H9 (cell line): ENCODE measurements around the gene OR1S2. TPM values are rescaled to one million over a fixed set of nuclear protein-coding genes. Genes with fewer than 3 reads are reported as not detected.

Experiments
- DNase-seq: peaks from one replicate; pipeline ENCODE4 v3.0.0-alpha.2; 2017
- H2AFZ ChIP-seq: one replicate; pipeline ENCODE4 v1.6.1; 2013; ENCODE audit warnings: mild to moderate bottlenecking, low read length, control low read depth, moderate library complexity
- H2AK5ac ChIP-seq: 2 replicates; pipeline ENCODE4 v1.6.1; 2013; ENCODE audit warnings: low read length, control low read depth, mixed read lengths; ENCODE audit not compliant: insufficient read length
- H2BK120ac ChIP-seq: one replicate; pipeline ENCODE4 v1.6.1; 2013; ENCODE audit warnings: low read depth, mild to moderate bottlenecking, low read length, control low read depth, inconsistent platforms; ENCODE audit not compliant: poor library complexity, severe bottlenecking
- H2BK12ac ChIP-seq: 2 replicates; pipeline ENCODE4 v1.6.1; 2013; ENCODE audit warnings: low read length, control low read depth, mixed read lengths, low read depth; ENCODE audit not compliant: insufficient read length
- H2BK15ac ChIP-seq: 2 replicates; pipeline ENCODE4 v1.6.1; 2013; ENCODE audit warnings: low read depth, low read length, control low read depth
- H2BK20ac ChIP-seq: one replicate; pipeline ENCODE4 v1.6.1; 2013; ENCODE audit warnings: low read depth, mild to moderate bottlenecking, low read length, control low read depth, inconsistent platforms; ENCODE audit not compliant: poor library complexity, severe bottlenecking
- H2BK5ac ChIP-seq: 2 replicates; pipeline ENCODE4 v1.6.1; 2013; ENCODE audit warnings: low read length, control low read depth, mixed read lengths; ENCODE audit not compliant: insufficient read length
- H3K14ac ChIP-seq: 2 replicates; pipeline ENCODE4 v1.6.1; 2013; ENCODE audit warnings: low read length, control low read depth; ENCODE audit not compliant: insufficient read depth
- H3K18ac ChIP-seq: 2 replicates; pipeline ENCODE4 v1.6.1; 2013; ENCODE audit warnings: low read depth, mild to moderate bottlenecking, mixed read lengths, low read length, control low read depth; ENCODE audit not compliant: insufficient read length
- H3K23ac ChIP-seq: 2 replicates; pipeline ENCODE4 v1.6.1; 2013; ENCODE audit warnings: low read length, control low read depth, mixed read lengths, low read depth; ENCODE audit not compliant: insufficient read length
- H3K23me2 ChIP-seq: 2 replicates; pipeline ENCODE4 v1.6.1; 2013; ENCODE audit warnings: low read depth, mild to moderate bottlenecking, mixed read lengths, low read length, control low read depth; ENCODE audit not compliant: insufficient read length, poor library complexity, severe bottlenecking
- H3K27ac ChIP-seq: 2 replicates; pipeline ENCODE4 v1.5.1; 2013; ENCODE audit warnings: low read length, control low read depth, mixed read lengths, low read depth; ENCODE audit not compliant: insufficient read length
- H3K27me3 ChIP-seq: 2 replicates; pipeline ENCODE4 v1.6.1; 2013; ENCODE audit warnings: low read length, control low read depth, inconsistent platforms; ENCODE audit not compliant: insufficient read depth
- H3K4ac ChIP-seq: 2 replicates; pipeline ENCODE4 v1.6.1; 2013; ENCODE audit warnings: low read depth, mild to moderate bottlenecking, control low read depth, inconsistent platforms, low read length, moderate library complexity
- H3K4me1 ChIP-seq: 2 replicates; pipeline ENCODE4 v1.6.1; 2013; ENCODE audit warnings: low read length, control low read depth, inconsistent platforms; ENCODE audit not compliant: insufficient read depth
- H3K4me2 ChIP-seq: 2 replicates; pipeline ENCODE4 v1.6.1; 2013; ENCODE audit warnings: low read length, control low read depth, mixed read lengths; ENCODE audit not compliant: insufficient read length, insufficient read depth
- H3K56ac ChIP-seq: 2 replicates; pipeline ENCODE4 v1.6.1; 2013; ENCODE audit warnings: low read depth, mild to moderate bottlenecking, mixed read lengths, low read length, control low read depth; ENCODE audit not compliant: insufficient read length
- H3K79me1 ChIP-seq: 2 replicates; pipeline ENCODE4 v1.6.1; 2013; ENCODE audit warnings: low read depth, mild to moderate bottlenecking, moderate library complexity, low read length, control low read depth, inconsistent platforms; ENCODE audit not compliant: insufficient read depth, poor library complexity, severe bottlenecking
- H3K79me2 ChIP-seq: 2 replicates; pipeline ENCODE4 v1.6.1; 2013; ENCODE audit warnings: low read length, control low read depth, inconsistent platforms; ENCODE audit not compliant: insufficient read depth
- H3K9ac ChIP-seq: 2 replicates; pipeline ENCODE4 v1.6.1; 2013; ENCODE audit warnings: low read length, control low read depth, mixed read lengths; ENCODE audit not compliant: insufficient read length; ENCODE audit errors: extremely low read depth
- H3K9me3 ChIP-seq: one replicate; pipeline ENCODE4 v1.6.1; 2013; ENCODE audit warnings: low read depth, low read length, inconsistent platforms; ENCODE audit not compliant: control insufficient read depth
- H3T11ph ChIP-seq: one replicate; pipeline ENCODE4 v1.6.1; 2013; ENCODE audit warnings: mild to moderate bottlenecking, low read length, control low read depth, inconsistent platforms
- H4K20me1 ChIP-seq: one replicate; pipeline ENCODE4 v1.6.1; 2013; ENCODE audit not compliant: control insufficient read depth, insufficient read length, insufficient read depth
- H4K5ac ChIP-seq: 2 replicates; pipeline ENCODE4 v1.6.1; 2013; ENCODE audit warnings: low read depth, mild to moderate bottlenecking, mixed read lengths, low read length, control low read depth; ENCODE audit not compliant: insufficient read length
- H4K8ac ChIP-seq: replicated peaks from 2 replicates; pipeline ENCODE4 v1.6.1; 2013; ENCODE audit warnings: low read length, control low read depth, mixed read lengths, low read depth; ENCODE audit not compliant: insufficient read length
- H4K91ac ChIP-seq: 2 replicates; pipeline ENCODE4 v1.6.1; 2013; ENCODE audit warnings: low read depth, mild to moderate bottlenecking, moderate library complexity, mixed read lengths, low read length, control low read depth; ENCODE audit not compliant: insufficient read length
- H3K27ac Mint-ChIP-seq, 3 experiments: 2 replicates in 2 of 3; 3 replicates in 1 of 3; pipeline ENCODE4 v1.8.0; 2020 to 2021; ENCODE audit warnings: mixed read lengths in 3 of 3, mild to moderate bottlenecking in 1 of 3, moderate library complexity in 1 of 3
- H3K27me3 Mint-ChIP-seq: 2 replicates; pipeline ENCODE4 v1.8.0; 2021; ENCODE audit warnings: low read depth, mild to moderate bottlenecking, moderate library complexity, mixed read lengths
- H3K36me3 Mint-ChIP-seq, 3 experiments: 2 replicates in 2 of 3; 3 replicates in 1 of 3; pipeline ENCODE4 v1.8.0; 2020 to 2021; ENCODE audit warnings: low read depth in 3 of 3, mixed read lengths in 3 of 3; ENCODE audit not compliant: insufficient read depth in 1 of 3
- H3K4me1 Mint-ChIP-seq, 2 experiments: 2 replicates each; pipeline ENCODE4 v1.8.0; 2020; ENCODE audit warnings: mixed read lengths in 2 of 2
- H3K4me3 Mint-ChIP-seq, 2 experiments: 2 replicates in 1 of 2; 3 replicates in 1 of 2; pipeline ENCODE4 v1.8.0; 2020 to 2021; ENCODE audit warnings: mild to moderate bottlenecking in 2 of 2, mixed read lengths in 2 of 2, moderate library complexity in 1 of 2
- H3K9me3 Mint-ChIP-seq, 2 experiments: 2 replicates in 1 of 2; 3 replicates in 1 of 2; pipeline ENCODE4 v1.8.0; 2020; ENCODE audit warnings: mild to moderate bottlenecking in 2 of 2, mixed read lengths in 2 of 2, moderate library complexity in 1 of 2
- WGBS: extraction: QIAGEN DNeasy Blood & Tissue Kit; methylation state at CpG from one replicate; pipeline ENCODE4 v1.1.7; 2013; ENCODE audit warnings: missing lambda C conversion rate, low lambda C conversion rate, mixed read lengths; ENCODE audit not compliant: insufficient read length; ENCODE audit errors: extremely low coverage; 5-methylcytosine and 5-hydroxymethylcytosine counted together
- total RNA-seq: library from RNA; stranded (reverse); gene quantifications from 2 replicates; pipeline ENCODE4 v1.2.1, GENCODE V29; 2021
- TF ChIP-seq, protein P1 (sequence below): fragments of 200-600 bp; sonication (generic); conservative IDR thresholded peaks from 3 replicates; pipeline ENCODE4 v1.8.0; 2021; ENCODE audit warnings: antibody characterized with exemption, mild to moderate bottlenecking

Gene OR1S2
- total RNA-seq, 1 experiment from 2014 or later: not detected

- H4K8ac ChIP-seq: no peak overlapping the region
- H4K5ac ChIP-seq: no peak overlapping the region
- no peak overlapping the region for H3K14ac ChIP-seq
- no peaks in the 10 kb centered on the region for H3K4me1 Mint-ChIP-seq
- no peak overlapping the region for H4K91ac ChIP-seq
- H3K4me1 ChIP-seq: no peaks in the 10 kb centered on the region
- H4K20me1 ChIP-seq: no peaks in the 10 kb centered on the region
- H2AFZ ChIP-seq: no peak overlapping the region
- no peak overlapping the region for H2AK5ac ChIP-seq
- no peak overlapping the region for H2BK5ac ChIP-seq
- peaks cover 0 to 3% (median 0%) of the 10 kb centered on the region in 3 experiments; a peak in 1 of 7 replicates for H3K36me3 Mint-ChIP-seq
- DNase-seq: no peak
- H2BK12ac ChIP-seq: no peak overlapping the region
- no peaks in the 10 kb centered on the region for H3K27me3 ChIP-seq
- peaks cover 2% of the 10 kb centered on the region; the same call in 1 of the 2 replicates for H3K27me3 Mint-ChIP-seq
- H3T11ph ChIP-seq: no peak overlapping the region
- H3K79me1 ChIP-seq: no peaks in the 10 kb centered on the region
- H3K79me2 ChIP-seq: no peaks in the 10 kb centered on the region
- H3K18ac ChIP-seq: no peak overlapping the region
- H3K23ac ChIP-seq: no peak overlapping the region
- peaks cover 5 to 12% of the 10 kb centered on the region in 2 experiments; a peak in 2 of 5 replicates for H3K9me3 Mint-ChIP-seq
- TF ChIP-seq, protein P1, sequence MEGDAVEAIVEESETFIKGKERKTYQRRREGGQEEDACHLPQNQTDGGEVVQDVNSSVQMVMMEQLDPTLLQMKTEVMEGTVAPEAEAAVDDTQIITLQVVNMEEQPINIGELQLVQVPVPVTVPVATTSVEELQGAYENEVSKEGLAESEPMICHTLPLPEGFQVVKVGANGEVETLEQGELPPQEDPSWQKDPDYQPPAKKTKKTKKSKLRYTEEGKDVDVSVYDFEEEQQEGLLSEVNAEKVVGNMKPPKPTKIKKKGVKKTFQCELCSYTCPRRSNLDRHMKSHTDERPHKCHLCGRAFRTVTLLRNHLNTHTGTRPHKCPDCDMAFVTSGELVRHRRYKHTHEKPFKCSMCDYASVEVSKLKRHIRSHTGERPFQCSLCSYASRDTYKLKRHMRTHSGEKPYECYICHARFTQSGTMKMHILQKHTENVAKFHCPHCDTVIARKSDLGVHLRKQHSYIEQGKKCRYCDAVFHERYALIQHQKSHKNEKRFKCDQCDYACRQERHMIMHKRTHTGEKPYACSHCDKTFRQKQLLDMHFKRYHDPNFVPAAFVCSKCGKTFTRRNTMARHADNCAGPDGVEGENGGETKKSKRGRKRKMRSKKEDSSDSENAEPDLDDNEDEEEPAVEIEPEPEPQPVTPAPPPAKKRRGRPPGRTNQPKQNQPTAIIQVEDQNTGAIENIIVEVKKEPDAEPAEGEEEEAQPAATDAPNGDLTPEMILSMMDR: no peak
- no peak overlapping the region for H3K27ac Mint-ChIP-seq
- no peak overlapping the region for H2BK120ac ChIP-seq
- H3K4ac ChIP-seq: no peak overlapping the region
- H3K9ac ChIP-seq: no peak overlapping the region
- H3K4me2 ChIP-seq: no peak overlapping the region
- H3K9me3 ChIP-seq: no peaks in the 10 kb centered on the region
- no peak overlapping the region for H2BK15ac ChIP-seq
- no CpG with 5 or more reads among the region's 3 CpGs for WGBS
- no peak overlapping the region for H3K4me3 Mint-ChIP-seq
- H2BK20ac ChIP-seq: no peak overlapping the region
- H3K23me2 ChIP-seq: no peaks in the 10 kb centered on the region
- no peak overlapping the region for H3K56ac ChIP-seq
- no peak overlapping the region for H3K27ac ChIP-seq
Measured at GRCh38 chr11:58192229-58192628, 11.7 kb downstream of the OR1S2 start.
